Embryonic facial prominence (tissue), 1 donor: ENCODE results near the gene TAX1BP1.
"Not testable (repeated sequence)": the region's sequence is repeated elsewhere in the genome, so short reads cannot be mapped to it uniquely, and the experiment has no call there.

Experiments
- DNase-seq: peaks from one replicate; pipeline ENCODE4 v3.0.0-alpha.2; 2016; ENCODE audit errors: extremely low spot score

The TAX1BP1 gene

GRCh38 chr7:27739301-27739908 is 557 bp upstream of the TAX1BP1 start:
- peak; percentile 8 for DNase-seq

GRCh38 chr7:27740449-27741086 is 606 bp downstream of the TAX1BP1 start:
- DNase-seq = peak; percentile 57

- DNase-seq = not testable (repeated sequence)
Observed at GRCh38 chr7:27742091-27742710, 2.2 kb downstream of the TAX1BP1 start.

- no peak for DNase-seq
Observed at GRCh38 chr7:27745064-27745583, 5.2 kb downstream of the TAX1BP1 start.

GRCh38 chr7:27746486-27746885 is 6.5 kb downstream of the TAX1BP1 start:
- no peak for DNase-seq

GRCh38 chr7:27746978-27747377 is 7.0 kb downstream of the TAX1BP1 start:
- DNase-seq = no peak

- no peak for DNase-seq
Observed at GRCh38 chr7:27747589-27748368, 7.8 kb downstream of the TAX1BP1 start.

- DNase-seq = no peak
Observed at GRCh38 chr7:27750316-27750715, 10.4 kb downstream of the TAX1BP1 start.

- DNase-seq = no peak
Observed at GRCh38 chr7:27751888-27752660, 12.1 kb downstream of the TAX1BP1 start.

GRCh38 chr7:27753863-27754262 is 13.9 kb downstream of the TAX1BP1 start:
- DNase-seq = no peak

GRCh38 chr7:27756298-27756697 is 16.3 kb downstream of the TAX1BP1 start:
- DNase-seq = no peak

GRCh38 chr7:27759491-27759890 is 19.5 kb downstream of the TAX1BP1 start:
- no peak for DNase-seq

GRCh38 chr7:27762062-27762461 is 22.1 kb downstream of the TAX1BP1 start:
- DNase-seq = no peak

- no peak for DNase-seq
Observed at GRCh38 chr7:27763983-27764508, 24.1 kb downstream of the TAX1BP1 start.

- DNase-seq = no peak
Observed at GRCh38 chr7:27765841-27766240, 25.9 kb downstream of the TAX1BP1 start.

GRCh38 chr7:27767374-27767773 is 27.4 kb downstream of the TAX1BP1 start:
- no peak for DNase-seq

GRCh38 chr7:27771111-27771510 is 31.1 kb downstream of the TAX1BP1 start:
- no peak for DNase-seq

GRCh38 chr7:27774717-27775328 is 34.9 kb downstream of the TAX1BP1 start:
- DNase-seq = no peak

- DNase-seq = no peak
Observed at GRCh38 chr7:27775782-27776181, 35.8 kb downstream of the TAX1BP1 start.

GRCh38 chr7:27777662-27778061 is 37.7 kb downstream of the TAX1BP1 start:
- DNase-seq = no peak

GRCh38 chr7:27779873-27780272 is 39.9 kb downstream of the TAX1BP1 start:
- DNase-seq = no peak
